Activated CD4-positive, alpha-beta T cell treated with anti-CD3 and anti-CD28 coated beads, Interleukin-2, amount 50 U/mL, for 16 hours (primary cell): ENCODE results near the gene RPL7L1.
"Not testable (repeated sequence)": the region's sequence is repeated elsewhere in the genome, so short reads cannot be mapped to it uniquely, and the experiment has no call there.

Source experiments
- DNase-seq: peaks from one replicate; pipeline ENCODE4 v3.0.0-alpha.2; 2020

Gene RPL7L1

GRCh38 chr6:42894041-42894828, 14.8 kb downstream of the RPL7L1 start:
- not testable (repeated sequence) for DNase-seq

GRCh38 chr6:42896178-42896719, 16.8 kb downstream of the RPL7L1 start:
- DNase-seq, result no peak

DNA sequence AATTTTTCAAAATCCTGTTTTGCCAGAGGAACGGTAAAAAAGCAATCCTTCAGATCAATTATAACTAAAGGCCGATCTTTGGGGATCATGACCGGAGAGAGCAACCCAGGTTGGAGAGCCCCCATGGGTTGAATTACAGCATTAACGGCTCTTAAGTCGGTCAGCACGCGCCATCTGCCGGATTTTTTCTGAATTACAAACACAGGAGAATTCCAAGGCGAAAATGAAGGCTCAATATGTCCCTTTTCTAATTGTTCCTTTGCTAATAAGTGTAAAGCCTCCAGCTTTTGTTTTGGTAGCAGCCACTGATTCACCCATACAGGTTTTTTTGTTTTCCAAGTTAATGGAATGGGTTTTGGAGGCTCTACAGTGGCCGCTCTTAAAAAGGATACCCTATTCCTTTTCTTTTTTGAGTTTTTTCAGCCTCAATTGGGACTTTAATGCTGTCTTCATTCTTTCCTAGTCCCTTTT, 19.5 kb downstream of the RPL7L1 start:
- DNase-seq, result peak; percentile 78

DNA sequence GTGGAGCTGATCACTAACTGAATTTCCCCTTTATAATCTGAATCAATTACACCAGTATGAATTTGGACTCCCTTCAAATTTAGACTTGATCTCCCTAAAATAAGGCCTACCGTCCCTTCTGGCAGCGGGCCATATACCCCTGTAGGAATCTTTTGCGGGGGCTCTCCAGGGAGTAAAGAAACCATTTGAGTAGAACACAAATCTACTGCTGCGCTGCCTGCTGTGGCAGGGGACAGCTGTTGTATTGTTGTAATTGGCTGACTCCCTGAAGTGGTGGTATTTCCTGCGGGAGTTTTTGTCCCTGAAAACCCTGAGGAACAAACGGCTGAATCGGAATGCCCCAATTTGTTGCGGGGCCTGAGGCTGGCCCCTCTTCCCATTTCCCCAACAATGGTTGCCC, 20.5 kb downstream of the RPL7L1 start:
- no peak for DNase-seq

DNA sequence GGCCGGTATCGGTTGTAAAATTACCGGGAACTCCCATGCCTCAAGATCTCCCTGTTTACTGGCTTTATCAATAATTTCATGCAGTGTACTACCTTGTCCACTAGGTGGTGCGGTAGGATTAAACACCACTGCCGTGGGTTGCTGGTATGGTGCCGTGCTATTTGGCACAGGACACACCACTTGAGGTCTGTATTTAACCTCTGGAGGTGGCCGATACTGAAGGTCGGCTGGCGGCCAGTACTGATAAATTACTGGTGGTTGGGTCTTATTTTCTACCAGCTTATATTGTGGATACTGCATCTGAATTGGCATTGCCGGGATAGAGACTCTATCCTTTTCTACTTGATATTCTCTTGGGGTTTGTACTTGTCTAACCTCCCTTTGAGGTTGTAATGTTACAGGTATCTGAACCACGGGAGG, 22.1 kb downstream of the RPL7L1 start:
- peak; percentile 84 for DNase-seq

DNA sequence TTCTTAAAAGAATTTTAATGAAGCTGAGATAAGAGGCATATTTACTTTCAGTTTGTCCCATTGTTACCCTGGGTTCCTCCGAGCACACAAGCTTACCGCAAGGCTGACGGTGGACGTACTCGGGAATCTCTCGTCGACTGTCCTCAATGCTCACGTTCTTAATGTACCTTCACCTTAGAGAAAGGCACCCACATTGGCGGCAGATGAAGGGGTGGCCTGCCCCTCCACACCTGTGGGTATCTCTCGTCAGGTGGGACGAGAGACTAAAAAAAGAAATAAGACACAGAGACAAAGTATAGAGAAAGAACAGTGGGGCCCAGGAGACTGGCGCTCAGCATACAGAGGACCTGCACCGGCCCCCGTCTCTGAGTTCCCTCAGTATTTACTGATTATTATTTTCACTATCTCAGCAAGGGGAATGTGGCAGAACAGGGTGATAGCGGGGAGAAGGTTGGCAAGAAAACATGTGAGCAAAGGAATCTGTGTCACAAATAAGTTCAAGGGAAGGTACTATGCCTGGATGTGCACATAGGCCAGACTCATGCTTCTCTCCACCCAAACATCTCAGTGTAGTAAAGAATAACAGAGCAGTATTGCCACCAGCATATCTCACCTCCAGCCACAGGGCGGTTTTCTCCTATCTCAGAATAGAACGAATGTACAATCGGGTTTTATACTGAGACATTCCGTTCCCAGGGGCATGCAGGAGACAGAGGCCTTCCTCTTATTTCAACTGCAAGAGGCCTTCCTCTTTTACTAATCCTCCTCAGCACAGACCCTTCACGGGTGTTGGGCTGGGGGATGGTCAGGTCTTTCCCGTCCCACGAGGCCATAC, 23.2 kb downstream of the RPL7L1 start:
- not testable (repeated sequence) for DNase-seq

- DNase-seq, result no peak
These were observed 25.1 kb downstream of the RPL7L1 start for GRCh38 chr6:42904467-42904866.

- DNase-seq, result no peak
These were observed 27.9 kb downstream of the RPL7L1 start for GRCh38 chr6:42907336-42907735.

GRCh38 chr6:42909835-42910234, 30.4 kb downstream of the RPL7L1 start:
- DNase-seq, result no peak

- no peak for DNase-seq
These were observed 32.0 kb downstream of the RPL7L1 start for GRCh38 chr6:42911171-42912021.

DNA sequence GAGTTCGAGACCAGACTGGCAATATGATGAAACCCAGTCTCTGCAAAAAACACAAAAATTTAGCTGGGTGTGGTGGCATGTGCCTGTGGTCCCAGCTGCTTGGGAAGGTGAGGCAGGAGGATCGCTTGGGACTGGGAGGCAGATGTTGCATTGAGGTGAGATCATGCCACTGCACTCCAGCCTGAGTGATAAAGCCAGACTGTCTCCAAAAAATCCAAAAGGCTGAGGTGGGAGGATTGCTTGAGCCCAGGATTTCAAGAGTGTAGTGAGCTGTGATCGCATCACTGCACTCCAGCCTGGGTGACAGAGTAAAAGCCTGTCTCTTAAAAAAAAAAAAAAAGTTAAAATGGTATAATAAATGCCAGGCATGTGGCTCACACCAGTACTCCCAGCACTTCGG, 35.1 kb downstream of the RPL7L1 start:
- no peak for DNase-seq

- DNase-seq, result no peak
These were observed 36.3 kb downstream of the RPL7L1 start, which contains the start of gene PTCRA for GRCh38 chr6:42915732-42916131. Gene PTCRA, plus strand, starts transcription at chr6:42916053. Its CDS starts 17 bp downstream, at chr6:42916070.

DNA sequence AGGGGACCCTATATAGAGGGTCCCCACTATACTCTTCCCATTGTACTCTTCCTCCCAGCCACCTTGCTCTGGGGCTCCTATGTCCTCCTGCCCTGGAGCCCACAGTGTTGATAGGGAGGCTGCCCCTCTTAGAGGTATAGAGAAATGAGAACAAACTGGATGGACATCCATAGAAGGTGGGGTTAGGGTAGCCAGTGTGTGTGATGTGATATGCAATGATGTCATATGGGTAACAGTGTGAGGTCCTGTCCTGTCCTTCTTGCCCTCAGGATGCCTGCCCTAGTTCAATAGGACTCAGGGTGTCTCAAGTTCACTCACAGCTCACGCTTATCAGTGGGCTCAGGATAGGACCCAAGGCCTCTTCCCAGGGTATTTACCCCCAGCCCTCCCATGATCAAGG, 36.9 kb downstream of the RPL7L1 start:
- no peak for DNase-seq

GRCh38 chr6:42921801-42922200, 42.4 kb downstream of the RPL7L1 start:
- no peak for DNase-seq

DNA sequence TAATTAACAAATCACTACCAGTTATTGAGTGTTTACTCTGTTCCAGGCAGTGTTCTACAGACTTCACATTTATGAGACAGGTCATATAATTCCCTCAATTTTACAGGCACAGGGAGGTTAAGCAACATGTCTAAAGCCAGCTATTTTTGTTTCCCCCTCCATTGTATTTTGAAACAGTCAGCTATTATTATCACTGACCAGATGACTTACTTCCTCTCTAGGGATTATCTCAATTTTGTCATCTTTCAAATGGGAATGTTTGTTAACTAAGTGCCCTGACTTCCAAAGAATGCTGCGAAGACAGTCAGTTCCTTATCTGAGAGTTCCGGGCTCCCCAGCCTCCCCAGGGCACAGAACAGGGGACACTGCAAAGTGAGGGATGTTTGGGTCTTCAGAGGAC, 44.2 kb downstream of the RPL7L1 start:
- DNase-seq, result no peak

GRCh38 chr6:42925248-42925857, 45.9 kb downstream of the RPL7L1 start:
- no peak for DNase-seq

DNA sequence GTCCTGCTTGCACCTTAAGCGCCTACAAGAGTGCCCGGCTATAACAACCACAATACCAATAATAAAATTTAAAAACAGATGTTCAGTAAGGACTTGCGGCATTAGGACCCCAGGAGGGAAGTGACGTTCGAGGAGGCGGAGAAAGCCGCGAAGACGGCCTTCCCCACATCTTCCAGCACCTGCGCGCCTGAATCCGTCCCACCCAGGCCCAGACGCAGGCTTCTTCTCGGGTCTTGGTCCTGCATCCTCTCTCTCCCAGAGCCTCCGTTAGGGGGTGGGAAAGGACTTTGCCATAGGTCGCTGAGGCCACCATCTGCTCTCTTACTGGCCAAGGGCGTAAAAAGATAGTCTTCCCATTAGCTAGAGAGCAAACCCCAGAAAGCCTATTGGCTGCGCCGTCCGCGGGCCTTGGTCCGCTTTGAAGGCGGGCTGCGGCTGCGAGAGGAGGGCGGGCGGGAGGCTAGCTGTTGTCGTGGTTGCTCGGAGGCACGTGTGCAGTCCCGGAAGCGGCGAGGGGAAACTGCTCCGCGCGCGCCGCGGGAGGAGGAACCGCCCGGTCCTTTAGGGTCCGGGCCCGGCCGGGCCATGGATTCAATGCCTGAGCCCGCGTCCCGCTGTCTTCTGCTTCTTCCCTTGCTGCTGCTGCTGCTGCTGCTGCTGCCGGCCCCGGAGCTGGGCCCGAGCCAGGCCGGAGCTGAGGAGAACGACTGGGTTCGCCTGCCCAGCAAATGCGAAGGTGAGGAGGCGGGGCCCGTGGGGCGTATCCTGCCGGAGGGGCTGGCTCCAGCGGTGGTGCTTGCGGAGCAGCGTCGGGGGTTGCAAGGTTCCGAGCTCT, 49.8 kb downstream of the RPL7L1 start, which contains the start of gene CNPY3:
CNPY3 (plus strand) TSS at position 495 of the 835 bp plus-strand sequence; CDS start at position 586, 91 bp downstream.
- DNase-seq, result peak; percentile 98

GRCh38 chr6:42929821-42930360, 50.5 kb downstream of the RPL7L1 start:
- DNase-seq, result peak; percentile 87

- no peak for DNase-seq
These were observed 53.0 kb downstream of the RPL7L1 start for GRCh38 chr6:42932412-42932811.

GRCh38 chr6:42933205-42933604, 53.8 kb downstream of the RPL7L1 start:
- DNase-seq, result no peak

- no peak for DNase-seq
These were observed 55.9 kb downstream of the RPL7L1 start for GRCh38 chr6:42935322-42935721.
